HG03039 (cell line): Measurements from ENCODE around the gene NLGN4Y.
"Not testable (repeated sequence)": the region's sequence is repeated elsewhere in the genome, so short reads cannot be mapped to it uniquely, and the experiment has no call there.

Source experiments
- ATAC-seq: cut with Tn5 transposase; IDR thresholded peaks from one replicate; pipeline ENCODE4 v1.9.1; 2021; ENCODE audit warnings: mild to moderate bottlenecking, moderate library complexity; ENCODE audit not compliant: unreplicated experiment

Gene NLGN4Y

GRCh38 chrY:14829366-14829885, 305.1 kb downstream of the NLGN4Y start:
- no peak for ATAC-seq

GRCh38 chrY:14834103-14835060, 310.1 kb downstream of the NLGN4Y start:
- ATAC-seq, result no peak

GRCh38 chrY:14837466-14837865, 313.1 kb downstream of the NLGN4Y start:
- ATAC-seq, result no peak

GRCh38 chrY:14850734-14851133, 326.4 kb downstream of the NLGN4Y start:
- no peak for ATAC-seq

- ATAC-seq, result no peak
Measured at GRCh38 chrY:14860448-14860847, 336.1 kb downstream of the NLGN4Y start.

GRCh38 chrY:14861033-14861432, 336.7 kb downstream of the NLGN4Y start:
- not testable (repeated sequence) for ATAC-seq

GRCh38 chrY:14871971-14872370, 347.6 kb downstream of the NLGN4Y start:
- no peak for ATAC-seq
